ENCODE results near the gene CRELD1.
A peak's percentile ranks its signal among the peaks of the same experiment; 100 is the strongest.

The CRELD1 gene

GRCh38 chr3:9916734-9917680, 16.6 kb upstream of the CRELD1 start, which contains the start of gene IL17RC:
TSS of gene IL17RC (plus strand) at chr3:9917098. CDS start at chr3:9917316, 218 bp downstream.
- no peak for TF ChIP-seq CTCF (conservative IDR thresholded peaks at IDR 0.05)

GRCh38 chr3:9917820-9918219, 15.8 kb upstream of the CRELD1 start:
- peak overlapping the region; percentile 90 for H3K27ac ChIP-seq
- no peak for TF ChIP-seq CTCF (conservative IDR thresholded peaks at IDR 0.05)

More at GRCh38 chr3:9916734-9917680, 16.6 kb upstream of the CRELD1 start, which contains the start of gene IL17RC:
- peak within 1 kb of the TSS; percentile 90 for H3K27ac ChIP-seq

- no peak for TF ChIP-seq CTCF (conservative IDR thresholded peaks at IDR 0.05)
- peak overlapping the region; percentile 90 for H3K27ac ChIP-seq
Measured at GRCh38 chr3:9918261-9919038, 15.2 kb upstream of the CRELD1 start.

- no peak for TF ChIP-seq CTCF (conservative IDR thresholded peaks at IDR 0.05)
- no peak overlapping the region for H3K27ac ChIP-seq
Measured at GRCh38 chr3:9928158-9928557, 5.5 kb upstream of the CRELD1 start.

- no peak overlapping the region for H3K27ac ChIP-seq
- peak; percentile 50; the same call in 1 of the 2 replicates for TF ChIP-seq CTCF (conservative IDR thresholded peaks at IDR 0.05)
Measured at GRCh38 chr3:9930804-9931418, 2.7 kb upstream of the CRELD1 start.

- no peak for TF ChIP-seq CTCF (conservative IDR thresholded peaks at IDR 0.05)
- H3K27ac ChIP-seq: peak overlapping the region; percentile 99
Measured at GRCh38 chr3:9932535-9932842, 1.1 kb upstream of the CRELD1 start.
